OCI-LY1 (cell line): ENCODE data around the gene AGBL3.

Source experiments
- H2AFZ ChIP-seq: fragments of 200-600 bp; sonication (generic), shearing (Covaris generic); 2 replicates; pipeline ENCODE4 v1.6.0; 2014; ENCODE audit warnings: antibody characterized with exemption, mild to moderate bottlenecking, low read length
- H3F3A ChIP-seq: fragments of 200-600 bp; sonication (generic), shearing (Covaris generic); 2 replicates; pipeline ENCODE4 v1.6.0; 2014; ENCODE audit warnings: mild to moderate bottlenecking, antibody characterized with exemption, low read length, moderate library complexity; ENCODE audit not compliant: insufficient read depth
- H3K27ac ChIP-seq: fragments of 200-600 bp; sonication (generic); 2 replicates; pipeline ENCODE4 v1.5.1; 2014; ENCODE audit warnings: low read length, mixed run types, mild to moderate bottlenecking, low read depth; ENCODE audit not compliant: poor library complexity, severe bottlenecking
- H3K27me3 ChIP-seq: fragments of 200-600 bp; sonication (generic); 2 replicates; pipeline ENCODE4 v1.6.0; 2014; ENCODE audit warnings: antibody characterized with exemption, mild to moderate bottlenecking, low read length, moderate library complexity; ENCODE audit not compliant: insufficient read depth
- H3K36me3 ChIP-seq: fragments of 200-600 bp; sonication (generic); 2 replicates; pipeline ENCODE4 v1.6.1; 2014; ENCODE audit warnings: mild to moderate bottlenecking, antibody characterized with exemption, low read length, moderate library complexity, mixed read lengths; ENCODE audit not compliant: insufficient read depth
- H3K4me1 ChIP-seq: fragments of 200-600 bp; sonication (generic); 2 replicates; pipeline ENCODE4 v1.5.1; 2014; ENCODE audit warnings: mild to moderate bottlenecking, low read length, moderate library complexity; ENCODE audit not compliant: insufficient read depth, severe bottlenecking
- H3K4me2 ChIP-seq: fragments of 200-600 bp; sonication (generic), shearing (Covaris generic); 2 replicates; pipeline ENCODE4 v1.6.1; 2014; ENCODE audit warnings: low read length
- H3K4me3 ChIP-seq: fragments of 200-600 bp; sonication (generic); 2 replicates; pipeline ENCODE4 v1.5.1; 2014; ENCODE audit warnings: low read length, low read depth, mild to moderate bottlenecking, mixed read lengths; ENCODE audit not compliant: poor library complexity, severe bottlenecking
- H3K79me2 ChIP-seq: fragments of 200-600 bp; shearing (Covaris generic); 2 replicates; pipeline ENCODE4 v1.6.1; 2016; ENCODE audit warnings: mixed run types, low read length, mixed read lengths; ENCODE audit not compliant: insufficient read depth
- H3K9ac ChIP-seq: fragments of 200-600 bp; sonication (generic), shearing (Covaris generic); 2 replicates; pipeline ENCODE4 v1.6.1; 2014; ENCODE audit warnings: mild to moderate bottlenecking, low read length, mixed read lengths
- H3K9me2 ChIP-seq: fragments of 200-600 bp; sonication (generic), shearing (Covaris generic); 2 replicates; pipeline ENCODE4 v1.6.1; 2014; ENCODE audit warnings: low read depth, mild to moderate bottlenecking, low read length, mixed read lengths
- H3K9me3 ChIP-seq: fragments of 200-600 bp; shearing (Covaris generic); 2 replicates; pipeline ENCODE4 v1.6.1; 2014; ENCODE audit warnings: low read length, mixed read lengths
- H4K20me1 ChIP-seq: fragments of 200-600 bp; sonication (generic), shearing (Covaris generic); 2 replicates; pipeline ENCODE4 v1.6.0; 2016; ENCODE audit warnings: mild to moderate bottlenecking, low read length; ENCODE audit not compliant: insufficient read depth
- EZH2 ChIP-seq: fragments of 200-600 bp; sonication (generic), shearing (Covaris generic); IDR thresholded peaks from 2 replicates; pipeline ENCODE4 v1.8.0; 2017; ENCODE audit warnings: borderline replicate concordance, mixed run types, mild to moderate bottlenecking, antibody characterized with exemption, low read length, moderate library complexity, mixed read lengths
- TF ChIP-seq, protein P1 (sequence below): fragments of 200-600 bp; sonication (generic), shearing (Covaris generic); IDR thresholded peaks from 2 replicates; pipeline ENCODE4 v1.5.1; 2017; ENCODE audit warnings: mild to moderate bottlenecking, antibody characterized with exemption, low read length, moderate library complexity, mixed read lengths

AGBL3 gene

DNA sequence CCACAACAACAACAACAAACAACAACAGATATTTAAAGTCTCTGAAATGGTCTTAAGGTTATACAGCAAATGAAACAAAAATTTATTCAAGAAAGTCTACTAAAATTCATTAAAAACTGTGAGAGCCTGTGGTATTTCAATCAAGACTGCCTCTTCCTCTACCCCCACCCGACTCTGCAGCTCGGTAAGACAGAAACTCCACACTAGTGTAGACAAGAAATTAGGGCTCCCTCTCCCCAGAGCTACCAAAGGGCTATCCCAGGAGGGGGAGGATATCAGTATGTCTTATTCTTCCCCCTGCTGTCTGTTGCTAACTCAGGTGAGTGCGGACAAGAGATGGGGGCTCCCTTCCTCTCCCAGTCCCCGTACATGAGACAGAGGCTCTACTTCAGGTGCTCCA is 90.6 kb downstream of the AGBL3 start:
- TF ChIP-seq EZH2 = no peak
- TF ChIP-seq, protein P1, sequence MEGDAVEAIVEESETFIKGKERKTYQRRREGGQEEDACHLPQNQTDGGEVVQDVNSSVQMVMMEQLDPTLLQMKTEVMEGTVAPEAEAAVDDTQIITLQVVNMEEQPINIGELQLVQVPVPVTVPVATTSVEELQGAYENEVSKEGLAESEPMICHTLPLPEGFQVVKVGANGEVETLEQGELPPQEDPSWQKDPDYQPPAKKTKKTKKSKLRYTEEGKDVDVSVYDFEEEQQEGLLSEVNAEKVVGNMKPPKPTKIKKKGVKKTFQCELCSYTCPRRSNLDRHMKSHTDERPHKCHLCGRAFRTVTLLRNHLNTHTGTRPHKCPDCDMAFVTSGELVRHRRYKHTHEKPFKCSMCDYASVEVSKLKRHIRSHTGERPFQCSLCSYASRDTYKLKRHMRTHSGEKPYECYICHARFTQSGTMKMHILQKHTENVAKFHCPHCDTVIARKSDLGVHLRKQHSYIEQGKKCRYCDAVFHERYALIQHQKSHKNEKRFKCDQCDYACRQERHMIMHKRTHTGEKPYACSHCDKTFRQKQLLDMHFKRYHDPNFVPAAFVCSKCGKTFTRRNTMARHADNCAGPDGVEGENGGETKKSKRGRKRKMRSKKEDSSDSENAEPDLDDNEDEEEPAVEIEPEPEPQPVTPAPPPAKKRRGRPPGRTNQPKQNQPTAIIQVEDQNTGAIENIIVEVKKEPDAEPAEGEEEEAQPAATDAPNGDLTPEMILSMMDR = no peak
- no peaks in the 10 kb centered on the region for H3K9me2 ChIP-seq
- no peaks in the 10 kb centered on the region for H3K27me3 ChIP-seq
- no peak overlapping the region for H3K4me3 ChIP-seq
- no peaks in the 10 kb centered on the region for H3K9me3 ChIP-seq
- no peak overlapping the region for H2AFZ ChIP-seq
- H3K4me1 ChIP-seq = no peaks in the 10 kb centered on the region
- no peaks in the 10 kb centered on the region for H3K36me3 ChIP-seq
- H3F3A ChIP-seq = no peaks in the 10 kb centered on the region
- no peak overlapping the region for H3K9ac ChIP-seq
- no peaks in the 10 kb centered on the region for H3K79me2 ChIP-seq
- H3K4me2 ChIP-seq = no peak overlapping the region
- no peaks in the 10 kb centered on the region for H4K20me1 ChIP-seq
- no peak overlapping the region for H3K27ac ChIP-seq

- H3K4me3 ChIP-seq = no peak overlapping the region
- TF ChIP-seq EZH2 = no peak
- TF ChIP-seq, protein P1 = no peak
- no peaks in the 10 kb centered on the region for H3F3A ChIP-seq
- no peaks in the 10 kb centered on the region for H3K4me1 ChIP-seq
- no peaks in the 10 kb centered on the region for H3K9me3 ChIP-seq
- H2AFZ ChIP-seq = no peak overlapping the region
- no peaks in the 10 kb centered on the region for H4K20me1 ChIP-seq
- no peaks in the 10 kb centered on the region for H3K27me3 ChIP-seq
- H3K27ac ChIP-seq = no peak overlapping the region
- no peaks in the 10 kb centered on the region for H3K79me2 ChIP-seq
- no peaks in the 10 kb centered on the region for H3K9me2 ChIP-seq
- no peak overlapping the region for H3K4me2 ChIP-seq
- no peak overlapping the region for H3K9ac ChIP-seq
- no peaks in the 10 kb centered on the region for H3K36me3 ChIP-seq
These were observed 91.3 kb downstream of the AGBL3 start for GRCh38 chr7:135077642-135078041.

DNA sequence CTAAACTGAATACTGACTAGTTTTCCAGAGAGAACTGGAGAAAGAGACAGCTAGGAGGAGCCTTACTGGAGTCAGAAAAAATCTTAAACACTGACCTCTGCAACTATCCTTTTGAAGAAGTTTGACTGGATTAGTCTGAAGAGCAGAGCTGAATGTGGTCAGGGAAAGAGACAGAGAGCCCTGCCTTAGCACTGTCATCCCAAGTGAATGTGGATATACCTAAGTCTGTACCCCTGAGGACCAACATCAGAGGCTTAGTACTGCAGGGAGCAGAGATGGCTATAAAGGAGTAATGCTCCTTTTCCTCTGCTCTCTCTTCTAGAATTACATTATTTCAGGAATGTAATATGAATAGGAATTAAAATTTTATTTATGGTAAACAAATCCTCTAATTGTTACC is 91.7 kb downstream of the AGBL3 start:
- Histone ChIP-seq H3K27ac (no peak overlapping the region), H3K79me2 (no peaks in the 10 kb centered on the region), H3K4me1 (no peaks in the 10 kb centered on the region), H3K9me3 (no peaks in the 10 kb centered on the region), H3K9me2 (no peaks in the 10 kb centered on the region), H3K9ac (no peak overlapping the region), H3K36me3 (no peaks in the 10 kb centered on the region), H2AFZ (no peak overlapping the region), H3K4me3 (no peak overlapping the region), H3K27me3 (no peaks in the 10 kb centered on the region), H3K4me2 (no peak overlapping the region), H4K20me1 (no peaks in the 10 kb centered on the region), H3F3A (no peaks in the 10 kb centered on the region)
- TF ChIP-seq EZH2 = no peak
- TF ChIP-seq, protein P1 = no peak
